GM21423 (cell line): ENCODE results near the gene ADAMTS7.
"Not testable (repeated sequence)": the region's sequence is repeated elsewhere in the genome, so short reads cannot be mapped to it uniquely, and the experiment has no call there.

Experiments used
- ATAC-seq: cut with Tn5 transposase; IDR thresholded peaks from one replicate; pipeline ENCODE4 v1.9.1; 2021; ENCODE audit warnings: mild to moderate bottlenecking, moderate library complexity; ENCODE audit not compliant: unreplicated experiment

ADAMTS7 gene

DNA sequence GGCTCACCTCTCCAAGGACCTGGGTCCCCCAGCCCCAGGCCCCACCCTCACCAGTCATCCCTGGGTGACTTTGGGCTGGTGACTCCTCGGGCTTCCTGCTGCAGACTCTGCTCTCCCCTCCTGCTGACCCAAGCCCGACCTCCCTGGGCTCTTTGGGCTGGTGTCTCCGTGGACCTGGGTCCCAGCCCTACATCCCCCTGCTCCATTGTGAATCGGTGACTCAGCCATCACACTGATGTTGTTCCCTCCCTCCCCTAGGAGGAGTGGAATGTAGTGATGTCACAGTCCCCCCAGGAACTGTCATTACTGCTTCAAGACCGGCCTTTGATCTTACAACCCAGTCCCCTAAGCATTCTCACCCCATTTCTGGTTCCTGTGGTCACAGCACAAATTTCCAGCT lies 83.7 kb downstream of the ADAMTS7 start:
- ATAC-seq: no peak

- no peak for ATAC-seq
These were observed 84.3 kb downstream of the ADAMTS7 start for GRCh38 chr15:78726870-78727551.

DNA sequence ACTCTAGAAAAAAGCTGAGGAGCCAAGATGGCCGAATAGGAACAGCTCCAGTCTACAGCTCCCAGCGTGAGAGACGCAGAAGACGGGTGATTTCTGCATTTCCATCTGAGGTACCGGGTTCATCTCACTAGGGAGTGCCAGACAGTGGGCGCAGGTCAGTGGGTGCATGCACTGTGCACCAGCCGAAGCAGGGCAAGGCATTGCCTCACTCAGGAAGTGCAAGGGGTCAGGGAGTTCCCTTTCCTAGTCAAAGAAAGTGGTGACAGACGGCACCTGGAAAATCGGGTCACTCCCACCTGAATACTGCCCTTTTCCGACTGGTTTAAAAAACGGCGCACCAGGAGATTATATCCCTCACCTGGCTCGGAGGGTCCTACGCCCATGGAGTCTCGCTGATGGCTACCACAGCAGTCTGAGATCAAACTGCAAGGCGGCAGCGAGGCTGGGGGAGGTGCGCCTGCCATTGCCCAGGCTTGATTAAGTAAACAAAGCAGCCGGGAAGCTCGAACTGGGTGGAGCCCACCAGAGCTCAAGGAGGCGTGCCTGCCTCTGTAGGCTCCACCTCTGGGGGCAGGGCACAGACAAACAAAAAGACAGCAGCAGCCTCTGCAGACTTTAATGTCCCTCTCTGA lies 91.3 kb downstream of the ADAMTS7 start:
- not testable (repeated sequence) for ATAC-seq

DNA sequence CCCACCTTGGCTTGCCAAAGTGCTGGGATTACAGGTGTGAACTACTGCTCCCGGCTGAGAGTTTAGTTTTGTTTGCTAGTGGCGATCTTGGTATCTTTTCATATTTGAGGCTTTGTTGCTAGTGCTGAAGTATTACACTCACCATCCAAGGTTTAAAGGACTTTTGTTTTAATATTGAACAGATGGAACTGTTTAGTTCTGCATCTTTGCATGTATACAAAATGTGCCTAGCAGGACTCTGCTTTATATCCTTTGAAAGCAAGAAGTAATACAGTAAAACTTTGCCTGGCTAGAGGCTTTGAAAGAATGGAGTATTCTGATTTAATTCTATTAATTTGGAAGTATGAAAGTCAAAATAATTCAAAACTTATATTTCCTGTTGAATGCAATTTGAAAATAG lies 92.4 kb downstream of the ADAMTS7 start:
- no peak for ATAC-seq

- no peak for ATAC-seq
These were observed 93.2 kb downstream of the ADAMTS7 start for GRCh38 chr15:78717956-78718656.

- no peak for ATAC-seq
These were observed 94.6 kb downstream of the ADAMTS7 start for GRCh38 chr15:78716651-78717050.

DNA sequence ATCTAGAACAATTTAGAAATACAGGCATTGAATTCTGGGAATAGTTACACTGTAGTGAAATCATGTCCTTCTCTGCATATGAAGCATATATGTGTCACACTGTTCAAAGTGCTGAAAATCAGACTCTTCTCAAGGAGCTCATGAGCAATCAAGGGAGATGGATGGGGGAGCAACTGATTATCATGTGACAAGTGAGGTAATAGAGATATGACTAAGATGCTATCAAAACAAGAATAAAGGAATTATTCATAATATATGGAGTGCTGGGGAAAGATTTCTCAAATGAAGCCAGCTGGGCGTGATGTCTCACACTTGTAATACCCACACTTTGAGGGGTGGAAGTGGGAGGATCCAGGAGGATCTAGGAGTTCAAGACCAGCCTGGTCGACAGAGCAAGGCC lies 95.3 kb downstream of the ADAMTS7 start:
- no peak for ATAC-seq

DNA sequence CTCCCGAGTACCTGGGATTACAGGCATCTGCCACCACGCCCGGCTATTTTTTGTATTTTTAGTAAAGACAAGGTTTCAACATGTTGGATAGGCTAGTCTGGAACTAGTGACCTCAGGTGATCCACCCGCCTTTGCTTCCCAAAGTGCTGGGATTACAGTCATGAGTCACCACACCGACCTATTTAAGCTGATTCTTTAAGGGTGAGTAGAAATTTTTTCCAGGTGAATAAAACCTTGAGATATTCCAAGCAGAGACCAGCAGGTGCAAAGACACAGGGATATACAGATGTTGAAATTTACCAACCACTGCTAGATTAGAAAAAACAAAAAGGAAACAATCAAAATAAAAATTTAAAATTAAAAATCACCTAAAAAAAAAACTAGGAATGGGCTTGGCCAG lies 95.8 kb downstream of the ADAMTS7 start:
- ATAC-seq: no peak

DNA sequence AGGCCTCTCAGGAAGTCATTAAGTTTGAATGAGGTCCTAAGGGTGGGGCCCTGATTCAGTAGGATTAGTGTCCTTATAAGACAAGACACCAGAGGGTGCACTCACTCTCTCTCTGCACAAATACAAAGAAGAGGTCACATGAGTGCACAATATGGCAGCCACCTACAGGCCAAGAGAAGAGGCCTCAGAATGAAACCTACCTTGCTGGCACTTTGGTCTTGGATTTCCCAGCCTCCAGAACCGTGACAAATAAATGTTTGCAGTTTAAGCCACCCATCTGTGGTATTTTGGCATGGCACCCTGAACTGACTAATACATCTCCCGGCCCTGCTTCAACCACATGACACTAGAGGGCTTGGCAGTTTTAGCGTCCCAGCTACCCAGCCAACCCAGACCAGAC lies 96.4 kb downstream of the ADAMTS7 start:
- no peak for ATAC-seq

GRCh38 chr15:78712797-78713515 lies 98.3 kb downstream of the ADAMTS7 start:
- ATAC-seq: no peak

- ATAC-seq: no peak
These were observed 99.6 kb downstream of the ADAMTS7 start for GRCh38 chr15:78711638-78712037.

- ATAC-seq: peak; percentile 69
These were observed 101.9 kb downstream of the ADAMTS7 start for GRCh38 chr15:78709263-78709882.
